Endometrium (tissue), 2 donors: ENCODE measurements around the gene RNH1.

Source experiments
- FAIRE-seq: peaks from 2 replicates; lab custom pipeline; 2012; peaks lifted over from hg19 to GRCh38; lab: Jason Lieb, UNC
- donor health status: control.
- donor health status: control.

RNH1 gene

GRCh38 chr11:499201-500076 is 7.6 kb downstream of the RNH1 start:
- FAIRE-seq = no peak

- FAIRE-seq = no peak
Observed at GRCh38 chr11:498297-499181, 8.5 kb downstream of the RNH1 start.

- FAIRE-seq = no peak
Observed at GRCh38 chr11:497565-498296, 9.3 kb downstream of the RNH1 start.

GRCh38 chr11:496834-497564 is 10.0 kb downstream of the RNH1 start:
- no peak for FAIRE-seq

- FAIRE-seq = no peak
Observed at GRCh38 chr11:495537-495931, 11.5 kb downstream of the RNH1 start.

GRCh38 chr11:494761-495536 is 12.1 kb downstream of the RNH1 start:
- FAIRE-seq = no peak

GRCh38 chr11:492427-493226 is 14.4 kb downstream of the RNH1 start:
- no peak for FAIRE-seq

- FAIRE-seq = no peak
Observed at GRCh38 chr11:491358-491757, 15.7 kb downstream of the RNH1 start.

- FAIRE-seq = no peak
Observed at GRCh38 chr11:490930-491260, 16.1 kb downstream of the RNH1 start.

- FAIRE-seq = no peak
Observed at GRCh38 chr11:490186-490929, 16.7 kb downstream of the RNH1 start.

GRCh38 chr11:489610-490185 is 17.3 kb downstream of the RNH1 start:
- FAIRE-seq = no peak

- no peak for FAIRE-seq
Observed at GRCh38 chr11:488992-489391, 18.1 kb downstream of the RNH1 start.

- no peak for FAIRE-seq
Observed at GRCh38 chr11:488579-488978, 18.5 kb downstream of the RNH1 start.

- FAIRE-seq = no peak
Observed at GRCh38 chr11:488062-488461, 19.0 kb downstream of the RNH1 start.

- FAIRE-seq = no peak
Observed at GRCh38 chr11:487571-488021, 19.4 kb downstream of the RNH1 start.

GRCh38 chr11:486189-486588 is 20.9 kb downstream of the RNH1 start:
- no peak for FAIRE-seq

GRCh38 chr11:484616-485015 is 22.4 kb downstream of the RNH1 start:
- FAIRE-seq = no peak

- FAIRE-seq = no peak
Observed at GRCh38 chr11:479311-479710, 27.7 kb downstream of the RNH1 start.
